GM13976 (cell line): Measurements from ENCODE around the gene DRAM1.
"Not testable (repeated sequence)": the region's sequence is repeated elsewhere in the genome, so short reads cannot be mapped to it uniquely, and the experiment has no call there.

Experiments
- DNase-seq: peaks from one replicate; pipeline ENCODE4 v3.0.0; 2012; ENCODE audit warnings: low spot score
- in situ Hi-C: fragments of 300-500 bp; cut with MboI; formaldehyde crosslinking; loops from one replicate; pipeline ENCODE4 v1.12.0; 2022; ENCODE audit warnings: low sequenced_read_pairs, mixed read lengths, inconsistent platforms; ENCODE audit not compliant: unreplicated experiment
- TF ChIP-seq, protein P1 (sequence below): IDR thresholded peaks from 2 replicates; pipeline ENCODE4 v1.5.1; 2012; ENCODE audit warnings: borderline replicate concordance, mild to moderate bottlenecking; ENCODE audit not compliant: insufficient read depth; ENCODE audit errors: extremely low read depth, missing control alignments, control extremely low read depth

DRAM1 gene

GRCh38 chr12:101859664-101860607 is 17.4 kb upstream of the DRAM1 start:
- DNase-seq: no peak
- TF ChIP-seq, protein P1, sequence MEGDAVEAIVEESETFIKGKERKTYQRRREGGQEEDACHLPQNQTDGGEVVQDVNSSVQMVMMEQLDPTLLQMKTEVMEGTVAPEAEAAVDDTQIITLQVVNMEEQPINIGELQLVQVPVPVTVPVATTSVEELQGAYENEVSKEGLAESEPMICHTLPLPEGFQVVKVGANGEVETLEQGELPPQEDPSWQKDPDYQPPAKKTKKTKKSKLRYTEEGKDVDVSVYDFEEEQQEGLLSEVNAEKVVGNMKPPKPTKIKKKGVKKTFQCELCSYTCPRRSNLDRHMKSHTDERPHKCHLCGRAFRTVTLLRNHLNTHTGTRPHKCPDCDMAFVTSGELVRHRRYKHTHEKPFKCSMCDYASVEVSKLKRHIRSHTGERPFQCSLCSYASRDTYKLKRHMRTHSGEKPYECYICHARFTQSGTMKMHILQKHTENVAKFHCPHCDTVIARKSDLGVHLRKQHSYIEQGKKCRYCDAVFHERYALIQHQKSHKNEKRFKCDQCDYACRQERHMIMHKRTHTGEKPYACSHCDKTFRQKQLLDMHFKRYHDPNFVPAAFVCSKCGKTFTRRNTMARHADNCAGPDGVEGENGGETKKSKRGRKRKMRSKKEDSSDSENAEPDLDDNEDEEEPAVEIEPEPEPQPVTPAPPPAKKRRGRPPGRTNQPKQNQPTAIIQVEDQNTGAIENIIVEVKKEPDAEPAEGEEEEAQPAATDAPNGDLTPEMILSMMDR: no peak
- in situ Hi-C loops: no loop called here

GRCh38 chr12:101861688-101862087 is 15.7 kb upstream of the DRAM1 start:
- in situ Hi-C loops, DNase-seq: not testable (repeated sequence)

- in situ Hi-C loops: no loop called here
- TF ChIP-seq, protein P1: no peak
- no peak for DNase-seq
These were observed 15.1 kb upstream of the DRAM1 start for GRCh38 chr12:101862245-101862644.

GRCh38 chr12:101863981-101864380 is 13.4 kb upstream of the DRAM1 start:
- in situ Hi-C loops: no loop called here
- no peak for DNase-seq

DNA sequence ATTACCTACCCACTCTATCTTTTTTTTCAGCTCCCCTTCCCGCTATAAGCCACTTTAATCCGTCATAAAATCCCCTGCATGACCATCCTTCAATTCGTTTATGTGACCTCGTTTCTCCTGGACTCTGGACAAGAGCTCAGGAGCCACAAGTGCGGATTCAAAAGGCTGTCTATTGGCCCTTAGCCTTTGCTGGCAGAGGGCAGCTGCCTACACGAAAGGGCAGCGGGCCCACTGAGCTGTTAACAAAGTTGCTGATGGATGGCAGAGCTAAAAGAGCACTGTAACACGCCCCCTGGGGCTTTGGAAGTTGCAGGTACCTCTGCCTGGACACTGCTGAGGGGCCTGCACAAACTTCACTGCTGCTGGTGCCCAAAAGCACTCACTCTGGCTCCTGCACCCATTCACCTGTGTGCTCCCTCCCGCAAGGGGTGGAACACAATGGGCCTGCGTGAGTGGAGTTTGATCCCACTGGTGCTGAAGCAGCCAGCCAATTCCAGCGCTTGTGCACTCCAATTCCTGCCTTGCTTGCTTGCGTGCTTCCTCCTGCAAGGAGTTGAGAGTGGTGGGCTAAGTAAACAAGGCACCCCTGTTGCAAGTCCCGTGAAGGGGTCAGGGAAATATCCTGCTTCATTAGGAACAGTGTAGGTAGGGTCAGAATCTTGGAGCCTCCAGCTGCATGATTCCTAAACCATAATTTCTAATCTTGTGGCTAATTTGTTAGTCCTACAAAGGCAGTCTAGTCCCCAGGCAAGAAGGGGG is 10.6 kb upstream of the DRAM1 start:
- TF ChIP-seq, protein P1: no peak
- in situ Hi-C loops: no loop called here
- DNase-seq: no peak

More at GRCh38 chr12:101863981-101864380, 13.4 kb upstream of the DRAM1 start:
- TF ChIP-seq, protein P1: no peak

- DNase-seq, in situ Hi-C loops: not testable (repeated sequence)
These were observed 9.8 kb upstream of the DRAM1 start for GRCh38 chr12:101867619-101868018.

GRCh38 chr12:101870925-101871324 is 6.5 kb upstream of the DRAM1 start:
- TF ChIP-seq, protein P1: no peak
- no peak for DNase-seq
- in situ Hi-C loops: no loop called here
